Fibroblast of lung (primary cell): Measurements from ENCODE around the gene POP5.

Experiments used
- CTCF ChIP-seq, 2 donors: IDR thresholded peaks in 1 of 2; conservative IDR thresholded peaks in 1 of 2; 1 replicate in 1 of 2; 2 replicates in 1 of 2; pipeline ENCODE4 v1.5.1; 2011 to 2012; ENCODE audit warnings: low read length in 2 of 2, control low read depth in 1 of 2, inconsistent platforms in 1 of 2, low read depth in 1 of 2, mild to moderate bottlenecking in 1 of 2
- EZH2 ChIP-seq: IDR thresholded peaks from 2 replicates; pipeline ENCODE4 v1.5.1; 2012; ENCODE audit warnings: low read length, control low read depth, mild to moderate bottlenecking; ENCODE audit errors: missing control alignments

- TF ChIP-seq CTCF (conservative IDR thresholded peaks at IDR 0.05 in 1 of 2, IDR thresholded peaks at IDR 0.05 in 1 of 2; ENCODE audit: low read depth in 1 of 2, low read length in 2 of 2) (no peak), EZH2 (no peak)
These were observed 9.9 kb downstream of the POP5 start for GRCh38 chr12:120571299-120571698.
